ENCODE measurements around the gene USP32. TPM values are rescaled to one million over a fixed set of nuclear protein-coding genes. Genes with fewer than 3 reads are reported as not detected.
"Not testable (repeated sequence)": the region's sequence is repeated elsewhere in the genome, so short reads cannot be mapped to it uniquely, and the experiment has no call there.

The USP32 gene
- total RNA-seq, 2 experiments from 2014 or later, result 35.8 to 40.1 TPM

GRCh38 chr17:60211282-60211681, 180.7 kb downstream of the USP32 start:
- POLR2A ChIA-PET; H3K27ac Mint-ChIP-seq; H3K4me1 Mint-ChIP-seq; H3K27me3 Mint-ChIP-seq; H3K36me3 Mint-ChIP-seq (ENCODE audit: low read depth); H3K9me3 Mint-ChIP-seq; CTCF ChIA-PET; H3K4me3 Mint-ChIP-seq; DNase-seq: not testable (repeated sequence)

- POLR2A ChIA-PET; H3K27me3 Mint-ChIP-seq; H3K4me3 Mint-ChIP-seq; H3K9me3 Mint-ChIP-seq; H3K4me1 Mint-ChIP-seq; CTCF ChIA-PET; H3K36me3 Mint-ChIP-seq (ENCODE audit: low read depth); DNase-seq; H3K27ac Mint-ChIP-seq: not testable (repeated sequence)
Observed at GRCh38 chr17:60208302-60208701, 183.6 kb downstream of the USP32 start.

- H3K27me3 Mint-ChIP-seq; DNase-seq; POLR2A ChIA-PET; H3K27ac Mint-ChIP-seq; H3K4me3 Mint-ChIP-seq; CTCF ChIA-PET; H3K9me3 Mint-ChIP-seq; H3K4me1 Mint-ChIP-seq; H3K36me3 Mint-ChIP-seq (ENCODE audit: low read depth): not testable (repeated sequence)
Observed at GRCh38 chr17:60205782-60206181, 186.2 kb downstream of the USP32 start.

- ChIA-PET POLR2A (interaction anchor here (1.1 kb wide), 1 partner anchor 57 kb away, joined by 3 read pairs; no protein-coding TSS in a partner anchor), CTCF (interaction anchor here (1.5 kb wide), 1 partner anchor 48 kb away, joined by 3 read pairs; no protein-coding TSS in a partner anchor)
- H3K27me3 Mint-ChIP-seq, DNase-seq, H3K4me3 Mint-ChIP-seq, H3K27ac Mint-ChIP-seq, H3K9me3 Mint-ChIP-seq, H3K4me1 Mint-ChIP-seq: not testable (repeated sequence)
- peaks cover 19% of the 10 kb centered on the region for H3K36me3 Mint-ChIP-seq (ENCODE audit: low read depth)
Observed at GRCh38 chr17:60198630-60199029, 193.3 kb downstream of the USP32 start.

DNA sequence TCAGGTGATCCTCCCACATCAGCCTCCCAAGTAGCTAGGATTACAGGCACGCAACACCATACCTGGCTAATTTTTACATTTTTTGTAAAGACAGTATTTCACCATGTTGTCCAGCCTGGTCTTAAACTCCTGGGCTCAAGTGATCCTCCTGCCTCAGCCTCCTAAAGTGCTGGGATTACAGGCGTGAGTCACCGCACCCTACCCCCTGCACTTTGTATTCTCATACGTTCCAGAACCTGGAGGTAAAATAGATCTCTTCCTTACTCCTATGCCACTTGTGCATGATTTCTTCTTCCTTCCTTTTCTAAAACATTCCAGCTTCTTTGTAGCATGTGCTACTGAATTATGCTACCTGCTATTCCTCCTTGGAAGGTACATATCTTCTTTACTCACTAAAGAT, 197.8 kb downstream of the USP32 start:
- CTCF ChIA-PET, POLR2A ChIA-PET, H3K9me3 Mint-ChIP-seq, H3K27ac Mint-ChIP-seq, H3K4me1 Mint-ChIP-seq, H3K4me3 Mint-ChIP-seq, DNase-seq, H3K27me3 Mint-ChIP-seq: not testable (repeated sequence)
- peaks cover 36% of the 10 kb centered on the region for H3K36me3 Mint-ChIP-seq (ENCODE audit: low read depth)

- POLR2A ChIA-PET, result interaction anchor here (1.4 kb wide), 1 partner anchor 199 kb away, joined by 3 read pairs; no protein-coding TSS in a partner anchor
- Mint-ChIP-seq H3K27me3 (no peaks in the 10 kb centered on the region), H3K9me3 (no peaks in the 10 kb centered on the region), H3K27ac (no peak overlapping the region), H3K4me3 (no peak overlapping the region), H3K4me1 (no peaks in the 10 kb centered on the region), H3K36me3 (ENCODE audit: low read depth) (peaks cover 39% of the 10 kb centered on the region)
- DNase-seq, result no peak
- CTCF ChIA-PET, result no interaction called here
Observed at GRCh38 chr17:60193482-60193881, 198.5 kb downstream of the USP32 start.

DNA sequence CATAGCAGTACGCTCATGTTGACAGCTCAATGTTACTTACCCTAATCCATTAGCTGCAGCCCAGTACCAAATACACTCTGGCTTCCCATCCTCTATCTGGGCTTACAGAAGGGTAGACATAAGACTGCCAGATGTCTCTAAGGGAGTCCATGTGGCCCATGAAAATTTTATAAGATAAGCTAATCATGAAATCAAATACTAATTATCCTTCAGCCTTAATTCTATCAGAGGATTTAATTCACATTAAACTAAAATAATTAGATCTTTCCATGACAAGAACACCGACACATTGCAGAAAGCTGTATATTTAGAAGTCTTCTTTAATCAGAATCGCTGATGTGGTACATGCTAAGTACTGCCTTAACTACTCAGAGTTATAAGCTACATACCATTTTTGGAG, 198.9 kb downstream of the USP32 start:
- H3K4me3 Mint-ChIP-seq, H3K27me3 Mint-ChIP-seq, DNase-seq, H3K27ac Mint-ChIP-seq, H3K9me3 Mint-ChIP-seq, H3K4me1 Mint-ChIP-seq, CTCF ChIA-PET: not testable (repeated sequence)
- POLR2A ChIA-PET, result interaction anchor here (1.4 kb wide), 1 partner anchor 199 kb away, joined by 3 read pairs; no protein-coding TSS in a partner anchor
- peaks cover 36% of the 10 kb centered on the region for H3K36me3 Mint-ChIP-seq (ENCODE audit: low read depth)

DNA sequence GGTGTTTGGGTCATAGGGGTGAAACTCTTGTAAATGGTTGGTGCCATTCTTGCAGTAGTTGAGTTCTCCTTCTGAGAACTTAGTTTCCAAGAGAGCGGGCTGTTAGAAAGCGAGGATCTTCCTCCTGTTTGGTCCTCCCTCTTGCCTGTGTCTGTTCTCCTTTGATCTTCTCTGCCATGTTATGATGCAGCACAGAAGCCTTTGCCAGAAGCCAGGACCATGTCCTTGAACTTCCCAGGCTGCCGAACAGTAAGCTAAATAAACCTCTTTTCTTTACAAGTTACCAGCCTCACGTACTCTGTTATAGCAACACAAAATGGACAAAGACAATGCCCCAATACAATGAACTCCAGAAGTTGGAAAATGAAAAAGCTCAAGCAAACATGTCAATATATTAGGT, 201.9 kb downstream of the USP32 start:
- H3K36me3 Mint-ChIP-seq (ENCODE audit: low read depth), result peaks cover 31% of the 10 kb centered on the region
- CTCF ChIA-PET, H3K27me3 Mint-ChIP-seq, H3K27ac Mint-ChIP-seq, DNase-seq, H3K9me3 Mint-ChIP-seq, H3K4me1 Mint-ChIP-seq, H3K4me3 Mint-ChIP-seq, POLR2A ChIA-PET: not testable (repeated sequence)

- H3K36me3 Mint-ChIP-seq (ENCODE audit: low read depth), result peaks cover 29% of the 10 kb centered on the region
- ChIA-PET CTCF (no interaction called here), POLR2A (no interaction called here)
- no peak overlapping the region for H3K4me3 Mint-ChIP-seq
- no peaks in the 10 kb centered on the region for H3K9me3 Mint-ChIP-seq
- peaks cover 6% of the 10 kb centered on the region for H3K4me1 Mint-ChIP-seq
- H3K27me3 Mint-ChIP-seq, result no peaks in the 10 kb centered on the region
- H3K27ac Mint-ChIP-seq, result no peak overlapping the region
- DNase-seq, result no peak
Observed at GRCh38 chr17:60188759-60189158, 203.2 kb downstream of the USP32 start.

DNA sequence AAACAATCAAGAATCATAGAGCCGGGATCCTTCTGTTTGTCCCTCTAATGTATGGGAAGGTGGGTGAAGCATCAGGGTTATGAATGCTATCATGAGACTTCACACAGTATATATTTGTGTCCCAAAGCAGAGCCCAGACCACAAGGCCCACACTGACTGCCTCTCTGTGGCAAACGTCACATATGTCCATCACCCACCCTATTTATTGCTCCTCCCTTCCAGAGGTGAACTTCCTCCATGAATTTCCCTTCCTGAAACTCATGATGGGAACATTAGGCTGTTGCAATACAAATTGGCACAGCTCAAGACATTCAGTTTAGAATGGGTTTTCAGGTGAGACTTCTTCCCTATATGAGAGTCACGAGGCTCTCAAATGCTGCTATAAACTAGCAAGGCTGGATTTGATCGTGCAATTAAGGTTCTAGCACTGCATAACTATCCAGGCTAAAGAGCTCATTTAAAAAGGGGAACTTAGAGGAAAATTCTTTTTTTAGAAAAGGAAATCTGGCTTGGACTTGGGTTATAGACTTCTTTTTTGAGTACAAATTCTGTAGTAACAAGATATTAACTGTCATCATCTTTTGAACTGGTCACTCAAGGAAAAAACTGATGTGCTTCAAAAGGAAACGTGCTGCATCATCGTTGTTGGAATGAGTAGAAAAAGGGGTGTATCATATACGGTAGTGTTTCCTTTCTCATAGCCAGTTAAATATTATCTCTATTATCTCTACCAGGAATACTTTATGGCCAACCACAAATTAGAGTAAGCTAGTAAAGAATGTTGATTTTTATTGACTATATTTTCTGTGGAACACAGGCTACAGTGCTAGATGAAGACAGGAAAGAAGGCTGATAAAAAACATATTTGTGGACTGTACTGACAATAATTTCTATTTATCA, 204.8 kb downstream of the USP32 start:
- ChIA-PET POLR2A (interaction anchor here (0.9 kb wide), 1 partner anchor 412 kb away, joined by 3 read pairs; no protein-coding TSS in a partner anchor), CTCF (interaction anchor here (0.6 kb wide), 1 partner anchor 584 kb away, joined by 3 read pairs; no protein-coding TSS in a partner anchor)
- not testable (repeated sequence) for H3K9me3 Mint-ChIP-seq, H3K27me3 Mint-ChIP-seq, DNase-seq, H3K4me3 Mint-ChIP-seq, H3K27ac Mint-ChIP-seq, H3K4me1 Mint-ChIP-seq
- H3K36me3 Mint-ChIP-seq (ENCODE audit: low read depth), result peaks cover 24% of the 10 kb centered on the region

DNA sequence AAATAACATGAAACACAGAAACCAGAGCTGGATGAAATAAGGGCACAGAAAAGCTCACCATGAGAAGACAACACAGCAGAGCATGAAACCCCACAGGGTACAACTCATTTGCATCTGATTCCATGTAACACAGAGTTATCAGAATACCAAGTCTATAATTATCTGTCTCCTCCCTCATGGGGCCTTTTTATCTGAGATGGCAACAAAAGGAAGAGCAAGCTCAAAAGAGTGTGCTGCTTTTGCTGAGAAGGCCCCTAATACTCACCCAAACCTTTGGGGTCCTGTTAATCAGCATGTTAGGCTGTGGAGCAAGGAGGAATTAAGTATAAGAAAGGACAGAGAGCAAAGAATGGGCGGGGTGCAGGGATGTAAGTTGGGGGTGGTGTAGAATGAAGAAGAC, 205.6 kb downstream of the USP32 start:
- H3K4me1 Mint-ChIP-seq, H3K4me3 Mint-ChIP-seq, POLR2A ChIA-PET, H3K27ac Mint-ChIP-seq, H3K9me3 Mint-ChIP-seq, CTCF ChIA-PET, DNase-seq, H3K27me3 Mint-ChIP-seq: not testable (repeated sequence)
- H3K36me3 Mint-ChIP-seq (ENCODE audit: low read depth), result peaks cover 27% of the 10 kb centered on the region

- CTCF ChIA-PET, POLR2A ChIA-PET, H3K27me3 Mint-ChIP-seq, H3K4me1 Mint-ChIP-seq, H3K4me3 Mint-ChIP-seq, H3K9me3 Mint-ChIP-seq, H3K27ac Mint-ChIP-seq, DNase-seq: not testable (repeated sequence)
- H3K36me3 Mint-ChIP-seq (ENCODE audit: low read depth), result peaks cover 21% of the 10 kb centered on the region
Observed at GRCh38 chr17:60180380-60180779, 211.6 kb downstream of the USP32 start.

- H3K27me3 Mint-ChIP-seq, H3K27ac Mint-ChIP-seq, CTCF ChIA-PET, POLR2A ChIA-PET, H3K4me3 Mint-ChIP-seq, DNase-seq, H3K9me3 Mint-ChIP-seq, H3K4me1 Mint-ChIP-seq: not testable (repeated sequence)
- peaks cover 14% of the 10 kb centered on the region for H3K36me3 Mint-ChIP-seq (ENCODE audit: low read depth)
Observed at GRCh38 chr17:60178180-60178579, 213.8 kb downstream of the USP32 start.

- POLR2A ChIA-PET, result not testable (repeated sequence)
Observed at GRCh38 chr17:60176763-60177162, 215.2 kb downstream of the USP32 start.

More at GRCh38 chr17:60176763-60177162, 215.2 kb downstream of the USP32 start:
- H3K27ac Mint-ChIP-seq, H3K4me1 Mint-ChIP-seq, H3K4me3 Mint-ChIP-seq, H3K9me3 Mint-ChIP-seq, DNase-seq, H3K27me3 Mint-ChIP-seq, CTCF ChIA-PET: not testable (repeated sequence)
- peaks cover 14% of the 10 kb centered on the region for H3K36me3 Mint-ChIP-seq (ENCODE audit: low read depth)
